Astrocyte (in vitro differentiated cells and primary cell): ENCODE results near the gene TBC1D16. TPM values are rescaled to one million over a fixed set of nuclear protein-coding genes. Genes with fewer than 3 reads are reported as not detected.
"Not testable (repeated sequence)": the region's sequence is repeated elsewhere in the genome, so short reads cannot be mapped to it uniquely, and the experiment has no call there.

Source experiments
- DNase-seq: peaks from one replicate; pipeline ENCODE4 v3.0.0-alpha.2; 2010; ENCODE audit warnings: low read depth
- FAIRE-seq: peaks from 2 replicates; lab custom pipeline; 2011; peaks lifted over from hg19 to GRCh38; lab: Jason Lieb, UNC
- H2AFZ ChIP-seq: 2 replicates; pipeline ENCODE4 v1.6.0; 2012; ENCODE audit warnings: low read depth, low read length, inconsistent platforms
- H3K27ac ChIP-seq: 2 replicates; pipeline ENCODE4 v1.5.1; 2011; ENCODE audit warnings: low read depth, low read length, inconsistent platforms
- H3K27me3 ChIP-seq: 2 replicates; pipeline ENCODE4 v1.6.0; 2011; ENCODE audit warnings: low read length, inconsistent platforms; ENCODE audit not compliant: insufficient read depth
- H3K36me3 ChIP-seq: 2 replicates; pipeline ENCODE4 v1.5.1; 2011; ENCODE audit warnings: low read length, inconsistent platforms; ENCODE audit not compliant: insufficient read depth
- H3K4me1 ChIP-seq: 2 replicates; pipeline ENCODE4 v1.5.1; 2011; ENCODE audit warnings: low read length, inconsistent platforms; ENCODE audit not compliant: insufficient read depth
- H3K4me2 ChIP-seq: 2 replicates; pipeline ENCODE4 v1.6.0; 2012; ENCODE audit warnings: low read length, inconsistent platforms
- H3K4me3 ChIP-seq: 2 replicates; pipeline ENCODE4 v1.5.1; 2011; ENCODE audit warnings: low read depth, mild to moderate bottlenecking, low read length, inconsistent platforms; ENCODE audit not compliant: insufficient read depth
- H3K79me2 ChIP-seq: 2 replicates; pipeline ENCODE4 v1.6.0; 2012; ENCODE audit warnings: mild to moderate bottlenecking, low read length, inconsistent platforms; ENCODE audit not compliant: insufficient read depth
- H3K9ac ChIP-seq: 2 replicates; pipeline ENCODE4 v1.6.0; 2012; ENCODE audit warnings: mild to moderate bottlenecking, low read length, inconsistent platforms
- H3K9me3 ChIP-seq: 2 replicates; pipeline ENCODE4 v1.5.1; 2012; ENCODE audit warnings: low read depth, mild to moderate bottlenecking, low read length, inconsistent platforms; ENCODE audit not compliant: insufficient read depth
- H4K20me1 ChIP-seq: 2 replicates; pipeline ENCODE4 v1.6.0; 2012; ENCODE audit warnings: low read length, inconsistent platforms; ENCODE audit not compliant: insufficient read depth
- H3K27ac Mint-ChIP-seq: one replicate; pipeline ENCODE4 v1.8.0; 2021; ENCODE audit warnings: mild to moderate bottlenecking, mixed read lengths; ENCODE audit not compliant: unreplicated experiment
- H3K27me3 Mint-ChIP-seq: one replicate; pipeline ENCODE4 v1.8.0; 2021; ENCODE audit warnings: low read depth, mixed read lengths; ENCODE audit not compliant: unreplicated experiment
- H3K36me3 Mint-ChIP-seq: one replicate; pipeline ENCODE4 v1.8.0; 2021; ENCODE audit warnings: low read depth, mixed read lengths; ENCODE audit not compliant: unreplicated experiment
- H3K4me1 Mint-ChIP-seq: one replicate; pipeline ENCODE4 v1.8.0; 2021; ENCODE audit warnings: low read depth, mixed read lengths; ENCODE audit not compliant: unreplicated experiment
- H3K4me3 Mint-ChIP-seq: one replicate; pipeline ENCODE4 v1.8.0; 2021; ENCODE audit warnings: mild to moderate bottlenecking, moderate library complexity, mixed read lengths; ENCODE audit not compliant: unreplicated experiment
- H3K9me3 Mint-ChIP-seq: one replicate; pipeline ENCODE4 v1.8.0; 2021; ENCODE audit warnings: mild to moderate bottlenecking, mixed read lengths; ENCODE audit not compliant: unreplicated experiment
- EZH2 ChIP-seq: IDR thresholded peaks from 2 replicates; pipeline ENCODE4 v1.6.1; 2012; ENCODE audit warnings: mild to moderate bottlenecking, low read length, inconsistent platforms; ENCODE audit not compliant: insufficient read depth
- total RNA-seq: library from RNA; stranded (reverse); gene quantifications from 2 replicates; pipeline ENCODE4 v1.2.1, GENCODE V29; 2021
- TF ChIP-seq, protein P1 (sequence below): IDR thresholded peaks from 2 replicates; pipeline ENCODE4 v1.5.1; 2011; ENCODE audit warnings: low read depth, mild to moderate bottlenecking, inconsistent platforms, low read length, moderate library complexity; ENCODE audit not compliant: insufficient read depth

TBC1D16 gene
- total RNA-seq, 1 donor from 2014 or later, result 37.6 TPM

DNA sequence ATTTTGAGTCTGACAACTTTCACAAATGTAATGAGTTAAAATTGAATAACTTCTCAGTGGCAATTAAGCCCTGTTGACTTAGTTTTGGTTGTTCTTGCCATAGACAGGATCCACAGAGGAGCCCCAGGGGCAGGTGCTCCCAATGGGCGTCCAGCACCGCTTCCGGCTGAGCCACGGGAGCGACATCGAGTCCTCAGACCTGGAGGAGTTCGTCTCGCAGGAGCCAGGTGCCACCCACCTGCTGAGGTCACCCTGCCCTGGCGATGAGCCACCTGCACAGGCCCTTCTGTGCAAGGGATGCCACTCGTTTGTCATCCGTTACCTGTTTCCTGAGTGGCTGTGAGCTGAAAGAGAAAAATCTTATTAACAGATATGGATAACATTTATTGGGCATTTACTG is 11.5 kb upstream of the TBC1D16 start:
- no peaks in the 10 kb centered on the region for H3K4me1 ChIP-seq
- H3K27ac ChIP-seq, result no peak overlapping the region
- no peak for FAIRE-seq
- DNase-seq, result no peak
- H2AFZ ChIP-seq, result no peak overlapping the region
- Mint-ChIP-seq H3K27me3 (no peaks in the 10 kb centered on the region), H3K9me3 (peaks cover 4% of the 10 kb centered on the region), H3K4me1 (no peaks in the 10 kb centered on the region), H3K4me3 (no peak overlapping the region), H3K27ac (no peak overlapping the region), H3K36me3 (peaks cover 27% of the 10 kb centered on the region)
- no peak overlapping the region for H3K4me3 ChIP-seq
- TF ChIP-seq, protein P1, sequence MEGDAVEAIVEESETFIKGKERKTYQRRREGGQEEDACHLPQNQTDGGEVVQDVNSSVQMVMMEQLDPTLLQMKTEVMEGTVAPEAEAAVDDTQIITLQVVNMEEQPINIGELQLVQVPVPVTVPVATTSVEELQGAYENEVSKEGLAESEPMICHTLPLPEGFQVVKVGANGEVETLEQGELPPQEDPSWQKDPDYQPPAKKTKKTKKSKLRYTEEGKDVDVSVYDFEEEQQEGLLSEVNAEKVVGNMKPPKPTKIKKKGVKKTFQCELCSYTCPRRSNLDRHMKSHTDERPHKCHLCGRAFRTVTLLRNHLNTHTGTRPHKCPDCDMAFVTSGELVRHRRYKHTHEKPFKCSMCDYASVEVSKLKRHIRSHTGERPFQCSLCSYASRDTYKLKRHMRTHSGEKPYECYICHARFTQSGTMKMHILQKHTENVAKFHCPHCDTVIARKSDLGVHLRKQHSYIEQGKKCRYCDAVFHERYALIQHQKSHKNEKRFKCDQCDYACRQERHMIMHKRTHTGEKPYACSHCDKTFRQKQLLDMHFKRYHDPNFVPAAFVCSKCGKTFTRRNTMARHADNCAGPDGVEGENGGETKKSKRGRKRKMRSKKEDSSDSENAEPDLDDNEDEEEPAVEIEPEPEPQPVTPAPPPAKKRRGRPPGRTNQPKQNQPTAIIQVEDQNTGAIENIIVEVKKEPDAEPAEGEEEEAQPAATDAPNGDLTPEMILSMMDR, result no peak
- no peak for TF ChIP-seq EZH2
- H3K9me3 ChIP-seq, result no peaks in the 10 kb centered on the region
- no peaks in the 10 kb centered on the region for H3K27me3 ChIP-seq
- no peaks in the 10 kb centered on the region for H4K20me1 ChIP-seq
- H3K79me2 ChIP-seq, result no peaks in the 10 kb centered on the region
- H3K9ac ChIP-seq, result no peak overlapping the region
- no peaks in the 10 kb centered on the region for H3K36me3 ChIP-seq
- H3K4me2 ChIP-seq, result no peak overlapping the region

DNA sequence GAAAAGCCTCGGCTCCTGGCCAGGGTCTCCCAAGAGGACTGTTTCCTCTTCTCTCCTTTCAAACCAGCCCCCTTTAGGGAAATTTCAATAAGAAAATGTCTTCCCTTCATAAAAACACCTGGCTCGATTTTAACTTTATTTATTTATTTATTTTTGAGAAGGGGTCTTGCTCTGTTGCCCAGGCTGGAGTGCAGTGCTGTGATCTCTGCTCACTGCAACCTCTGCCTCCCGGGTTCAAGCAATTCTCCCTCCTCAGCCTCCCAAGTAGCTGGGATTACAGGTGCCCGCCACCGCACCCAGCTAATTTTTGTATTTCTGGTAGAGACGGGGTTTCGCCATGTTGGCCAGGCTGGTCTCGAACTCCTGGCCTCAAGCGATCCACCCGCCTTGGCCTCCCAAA is 11.0 kb upstream of the TBC1D16 start:
- H3K36me3 ChIP-seq, H3K4me3 ChIP-seq, H4K20me1 ChIP-seq, H2AFZ ChIP-seq, H3K27me3 Mint-ChIP-seq, H3K79me2 ChIP-seq, H3K4me3 Mint-ChIP-seq, DNase-seq, H3K4me1 ChIP-seq, H3K27me3 ChIP-seq, H3K9me3 ChIP-seq, H3K27ac ChIP-seq, H3K9me3 Mint-ChIP-seq, H3K4me2 ChIP-seq, H3K27ac Mint-ChIP-seq, H3K9ac ChIP-seq, FAIRE-seq, H3K4me1 Mint-ChIP-seq: not testable (repeated sequence)
- peaks cover 24% of the 10 kb centered on the region for H3K36me3 Mint-ChIP-seq

DNA sequence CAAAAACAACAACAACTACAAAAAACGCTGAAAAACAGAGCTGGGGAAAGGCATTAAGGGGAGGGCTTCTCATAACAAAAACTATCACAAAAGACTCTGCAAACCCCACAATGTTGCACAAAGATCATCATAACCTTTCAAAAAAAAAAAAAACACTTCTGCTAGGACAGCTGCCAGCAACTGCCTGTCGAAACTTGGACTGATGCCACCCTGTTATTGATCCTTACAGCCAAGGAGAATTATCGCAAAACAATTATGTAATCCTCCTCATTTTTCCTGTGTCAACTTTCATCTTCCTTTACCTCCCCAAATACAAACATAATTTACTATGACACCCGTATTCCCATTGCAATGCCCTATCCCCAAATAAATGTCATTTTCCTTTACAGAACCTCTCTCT is 10.0 kb upstream of the TBC1D16 start:
- H3K27me3 Mint-ChIP-seq, result no peaks in the 10 kb centered on the region
- no peaks in the 10 kb centered on the region for H3K36me3 ChIP-seq
- H3K27ac ChIP-seq, result no peak overlapping the region
- no peak for DNase-seq
- H3K4me1 Mint-ChIP-seq, result no peaks in the 10 kb centered on the region
- no peak overlapping the region for H3K4me2 ChIP-seq
- H4K20me1 ChIP-seq, result no peaks in the 10 kb centered on the region
- H2AFZ ChIP-seq, result no peak overlapping the region
- no peaks in the 10 kb centered on the region for H3K27me3 ChIP-seq
- no peaks in the 10 kb centered on the region for H3K79me2 ChIP-seq
- peaks cover 5% of the 10 kb centered on the region for H3K9me3 Mint-ChIP-seq
- no peak overlapping the region for H3K9ac ChIP-seq
- no peak for FAIRE-seq
- no peak overlapping the region for H3K4me3 ChIP-seq
- no peak for TF ChIP-seq EZH2
- TF ChIP-seq, protein P1, result no peak
- no peaks in the 10 kb centered on the region for H3K4me1 ChIP-seq
- peak overlapping the region; percentile 50 for H3K4me3 Mint-ChIP-seq
- H3K9me3 ChIP-seq, result no peaks in the 10 kb centered on the region
- H3K27ac Mint-ChIP-seq, result no peak overlapping the region
- H3K36me3 Mint-ChIP-seq, result peaks cover 25% of the 10 kb centered on the region
